Panc1 (cell line): Measurements from ENCODE around the gene LETMD1. TPM values are rescaled to one million over a fixed set of nuclear protein-coding genes. Genes with fewer than 3 reads are reported as not detected.

Source experiments
- ATAC-seq: fragments of 200-7000 bp; cut with Tn5 transposase; 2 replicates; pipeline ENCODE4 v1.9.1; 2020; ENCODE audit warnings: mild to moderate bottlenecking, moderate library complexity
- BruUV-seq: library from RNA; stranded (reverse); fragments of 400-500 nt; replicated peaks from 2 replicates; lab custom pipeline; 2021; lab: Mats Ljungman, UMichigan
- CTCF ChIA-PET: fragments of 300-600 bp; sonication (Branson Sonifier 250); formaldehyde crosslinking; loops from one replicate; lab custom pipeline; 2022; ENCODE audit warnings: antibody characterized with exemption; lab: Charles Lee
- POLR2A ChIA-PET: fragments of 300-600 bp; sonication (Branson Sonifier 250); formaldehyde crosslinking; loops from one replicate; lab custom pipeline; 2022; ENCODE audit warnings: antibody characterized with exemption; lab: Charles Lee
- DNase-seq: peaks from one replicate; pipeline ENCODE4 v3.0.0-alpha.2; 2010; ENCODE audit warnings: low read depth, low spot score
- H3K27ac ChIP-seq: 2 replicates; pipeline ENCODE4 v1.5.1; 2011; ENCODE audit warnings: mild to moderate bottlenecking, low read length, inconsistent platforms
- H3K27me3 ChIP-seq: fragments of 200-500 bp; sonication (Bioruptor generic); 2 replicates; pipeline ENCODE4 v1.6.0; 2014; ENCODE audit warnings: low read length, inconsistent platforms; ENCODE audit not compliant: control insufficient read depth, insufficient read depth
- H3K36me3 ChIP-seq: fragments of 200-500 bp; sonication (Bioruptor generic); 2 replicates; pipeline ENCODE4 v1.5.1; 2014; ENCODE audit warnings: inconsistent platforms, mild to moderate bottlenecking, low read length, moderate library complexity; ENCODE audit not compliant: control insufficient read depth, insufficient read depth
- H3K4me1 ChIP-seq: 2 replicates; pipeline ENCODE4 v1.5.1; 2011; ENCODE audit warnings: inconsistent platforms, mild to moderate bottlenecking, low read length, moderate library complexity; ENCODE audit not compliant: control insufficient read depth, insufficient read depth
- H3K4me3 ChIP-seq, 2 experiments: 2 replicates each; pipeline ENCODE4 v1.5.1; 2011 to 2012; ENCODE audit warnings: low read depth in 2 of 2, low read length in 2 of 2, mild to moderate bottlenecking in 2 of 2, inconsistent platforms in 1 of 2, moderate library complexity in 1 of 2
- H3K9me3 ChIP-seq: fragments of 200-500 bp; sonication (Bioruptor generic); 2 replicates; pipeline ENCODE4 v1.5.1; 2014; ENCODE audit warnings: low read depth, mild to moderate bottlenecking, inconsistent platforms, low read length, moderate library complexity; ENCODE audit not compliant: control insufficient read depth, insufficient read depth
- POLR2AphosphoS5 ChIP-seq: IDR thresholded peaks from 2 replicates; pipeline ENCODE4 v1.6.1; 2012; ENCODE audit warnings: mild to moderate bottlenecking, low read depth, low read length, moderate library complexity
- SIN3A ChIP-seq: IDR thresholded peaks from 2 replicates; pipeline ENCODE4 v1.6.1; 2012; ENCODE audit warnings: low read depth, mild to moderate bottlenecking, low read length, moderate library complexity, borderline replicate concordance; ENCODE audit not compliant: insufficient read depth
- TCF7L2 ChIP-seq: IDR thresholded peaks from 2 replicates; pipeline ENCODE4 v1.6.1; 2011; ENCODE audit warnings: mild to moderate bottlenecking, low read depth, low read length, inconsistent platforms
- in situ Hi-C: cut with HindIII; loops from 2 replicates; pipeline ENCODE4 v1.10.0; 2016; ENCODE audit warnings: low sequenced_read_pairs, low pct_unique_long_range_greater_than_20kb
- intact Hi-C: fragments of 100-400 bp; cut with micrococcal nuclease; formaldehyde crosslinking; loops from one replicate; pipeline ENCODE4 v1.10.0; 2022; ENCODE audit not compliant: unreplicated experiment
- total RNA-seq: library from RNA; stranded (reverse); gene quantifications from one replicate; pipeline ENCODE4 v1.2.1, GENCODE V29; 2021; ENCODE audit not compliant: unreplicated experiment
- TF ChIP-seq, protein P1 (sequence below), 2 experiments: IDR thresholded peaks; 2 replicates each; pipeline ENCODE4 v1.6.1; 2011 to 2012; ENCODE audit warnings: low read depth in 2 of 2, control low read depth in 1 of 2, low read length in 1 of 2, mild to moderate bottlenecking in 1 of 2, moderate library complexity in 1 of 2; ENCODE audit not compliant: insufficient read depth in 1 of 2
- TF ChIP-seq, protein P2 (sequence below): fragments of 450-650 bp; IDR thresholded peaks from 2 replicates; pipeline ENCODE4 v1.5.1; 2017; ENCODE audit warnings: mild to moderate bottlenecking

Gene LETMD1
- total RNA-seq, 1 experiment from 2014 or later: 47.9 TPM

DNA sequence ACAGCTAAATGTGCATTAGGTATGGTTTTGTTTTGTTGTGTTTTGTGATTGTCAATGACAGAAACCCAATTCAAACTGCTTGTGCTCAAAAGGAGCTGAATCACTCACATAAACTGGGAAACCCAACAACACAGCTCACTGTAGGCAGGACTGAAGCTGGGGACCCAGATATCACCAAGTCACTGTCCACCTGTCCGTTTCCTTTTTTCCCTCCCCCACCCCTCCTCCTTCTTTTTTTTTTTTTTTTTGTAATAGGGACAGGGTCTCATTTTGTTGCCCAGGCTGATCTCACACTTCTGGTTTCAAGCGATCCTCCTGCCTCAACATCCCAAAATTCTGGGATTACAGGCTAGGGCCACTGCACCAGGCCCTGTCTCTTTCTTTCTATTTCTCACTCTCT lies 15.1 kb upstream of the LETMD1 start:
- ChIA-PET CTCF (interaction anchor here (0.7 kb wide), 2 partner anchors 14 to 268 kb away, joined by 8 to 12 read pairs; no protein-coding TSS in a partner anchor), POLR2A (no interaction called here)
- intact Hi-C loops (no loop called here), in situ Hi-C loops (no loop called here)
- H3K27me3 ChIP-seq: no peaks in the 10 kb centered on the region
- no TSS peak for BruUV-seq
- no peaks in the 10 kb centered on the region for H3K9me3 ChIP-seq
- ATAC-seq (no peak), DNase-seq (no peak)
- no peak overlapping the region for H3K27ac ChIP-seq
- H3K4me3 ChIP-seq: no peak overlapping the region
- TF ChIP-seq TCF7L2 (no peak), POLR2AphosphoS5 (no peak), SIN3A (no peak)
- TF ChIP-seq, protein P1, sequence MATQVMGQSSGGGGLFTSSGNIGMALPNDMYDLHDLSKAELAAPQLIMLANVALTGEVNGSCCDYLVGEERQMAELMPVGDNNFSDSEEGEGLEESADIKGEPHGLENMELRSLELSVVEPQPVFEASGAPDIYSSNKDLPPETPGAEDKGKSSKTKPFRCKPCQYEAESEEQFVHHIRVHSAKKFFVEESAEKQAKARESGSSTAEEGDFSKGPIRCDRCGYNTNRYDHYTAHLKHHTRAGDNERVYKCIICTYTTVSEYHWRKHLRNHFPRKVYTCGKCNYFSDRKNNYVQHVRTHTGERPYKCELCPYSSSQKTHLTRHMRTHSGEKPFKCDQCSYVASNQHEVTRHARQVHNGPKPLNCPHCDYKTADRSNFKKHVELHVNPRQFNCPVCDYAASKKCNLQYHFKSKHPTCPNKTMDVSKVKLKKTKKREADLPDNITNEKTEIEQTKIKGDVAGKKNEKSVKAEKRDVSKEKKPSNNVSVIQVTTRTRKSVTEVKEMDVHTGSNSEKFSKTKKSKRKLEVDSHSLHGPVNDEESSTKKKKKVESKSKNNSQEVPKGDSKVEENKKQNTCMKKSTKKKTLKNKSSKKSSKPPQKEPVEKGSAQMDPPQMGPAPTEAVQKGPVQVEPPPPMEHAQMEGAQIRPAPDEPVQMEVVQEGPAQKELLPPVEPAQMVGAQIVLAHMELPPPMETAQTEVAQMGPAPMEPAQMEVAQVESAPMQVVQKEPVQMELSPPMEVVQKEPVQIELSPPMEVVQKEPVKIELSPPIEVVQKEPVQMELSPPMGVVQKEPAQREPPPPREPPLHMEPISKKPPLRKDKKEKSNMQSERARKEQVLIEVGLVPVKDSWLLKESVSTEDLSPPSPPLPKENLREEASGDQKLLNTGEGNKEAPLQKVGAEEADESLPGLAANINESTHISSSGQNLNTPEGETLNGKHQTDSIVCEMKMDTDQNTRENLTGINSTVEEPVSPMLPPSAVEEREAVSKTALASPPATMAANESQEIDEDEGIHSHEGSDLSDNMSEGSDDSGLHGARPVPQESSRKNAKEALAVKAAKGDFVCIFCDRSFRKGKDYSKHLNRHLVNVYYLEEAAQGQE (IDR thresholded peaks at IDR 0.05; ENCODE audit: insufficient read depth in 1 of 2, low read depth in 2 of 2, low read length in 1 of 2): no peak
- TF ChIP-seq, protein P2, sequence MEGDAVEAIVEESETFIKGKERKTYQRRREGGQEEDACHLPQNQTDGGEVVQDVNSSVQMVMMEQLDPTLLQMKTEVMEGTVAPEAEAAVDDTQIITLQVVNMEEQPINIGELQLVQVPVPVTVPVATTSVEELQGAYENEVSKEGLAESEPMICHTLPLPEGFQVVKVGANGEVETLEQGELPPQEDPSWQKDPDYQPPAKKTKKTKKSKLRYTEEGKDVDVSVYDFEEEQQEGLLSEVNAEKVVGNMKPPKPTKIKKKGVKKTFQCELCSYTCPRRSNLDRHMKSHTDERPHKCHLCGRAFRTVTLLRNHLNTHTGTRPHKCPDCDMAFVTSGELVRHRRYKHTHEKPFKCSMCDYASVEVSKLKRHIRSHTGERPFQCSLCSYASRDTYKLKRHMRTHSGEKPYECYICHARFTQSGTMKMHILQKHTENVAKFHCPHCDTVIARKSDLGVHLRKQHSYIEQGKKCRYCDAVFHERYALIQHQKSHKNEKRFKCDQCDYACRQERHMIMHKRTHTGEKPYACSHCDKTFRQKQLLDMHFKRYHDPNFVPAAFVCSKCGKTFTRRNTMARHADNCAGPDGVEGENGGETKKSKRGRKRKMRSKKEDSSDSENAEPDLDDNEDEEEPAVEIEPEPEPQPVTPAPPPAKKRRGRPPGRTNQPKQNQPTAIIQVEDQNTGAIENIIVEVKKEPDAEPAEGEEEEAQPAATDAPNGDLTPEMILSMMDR: no peak
- peaks cover 9% of the 10 kb centered on the region; the same call in 1 of the 2 replicates for H3K4me1 ChIP-seq
- H3K36me3 ChIP-seq: no peaks in the 10 kb centered on the region

DNA sequence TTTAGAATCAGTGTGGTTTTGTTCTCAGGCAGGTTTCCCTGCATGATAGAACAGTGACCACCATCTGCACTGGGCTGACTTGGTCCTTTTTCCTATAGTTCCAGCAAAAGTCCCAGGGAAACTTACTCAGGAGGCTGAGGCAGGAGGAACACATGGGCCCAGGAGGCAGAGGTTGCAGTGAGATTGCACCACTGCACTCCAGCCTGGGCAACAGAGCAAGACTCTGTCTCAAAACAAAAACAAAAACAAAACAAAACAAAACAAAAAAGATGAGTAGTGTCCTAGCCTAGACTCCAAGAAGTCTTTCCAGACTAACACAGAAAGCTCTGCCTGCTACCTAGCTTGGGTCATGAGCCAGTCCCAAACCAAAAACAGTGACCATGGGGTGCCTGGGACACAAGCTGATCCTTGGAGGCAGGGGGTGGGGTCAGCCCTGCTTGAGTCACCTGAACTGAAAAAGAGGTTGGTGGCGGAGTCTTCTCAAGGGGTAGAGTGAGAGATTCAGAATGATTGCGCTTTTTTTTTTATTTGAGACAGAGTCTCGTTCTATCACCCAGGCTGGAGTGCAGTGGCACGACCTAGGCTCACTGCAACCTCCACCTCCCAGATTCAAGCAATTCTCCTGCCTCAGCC lies 14.6 kb upstream of the LETMD1 start:
- Histone ChIP-seq H3K36me3 (no peaks in the 10 kb centered on the region), H3K4me3 (no peak overlapping the region), H3K9me3 (no peaks in the 10 kb centered on the region), H3K4me1 (peaks cover 8% of the 10 kb centered on the region; the same call in 1 of the 2 replicates), H3K27me3 (no peaks in the 10 kb centered on the region), H3K27ac (no peak overlapping the region)
- ATAC-seq (no peak), DNase-seq (no peak)
- BruUV-seq: no TSS peak
- POLR2A ChIA-PET: no interaction called here
- intact Hi-C loops: no loop called here
- TF ChIP-seq, protein P2: no peak
- TF ChIP-seq SIN3A (no peak), POLR2AphosphoS5 (no peak), TCF7L2 (no peak)
- TF ChIP-seq, protein P1 (IDR thresholded peaks at IDR 0.05; ENCODE audit: insufficient read depth in 1 of 2, low read depth in 2 of 2, low read length in 1 of 2): no peak
- in situ Hi-C loops: no loop called here
- CTCF ChIA-PET: no interaction called here
